Liver (tissue), 3 donors: ENCODE results near the gene IRS1.

ENCODE experiments used
- EGR1 ChIP-seq, 2 donors: IDR thresholded peaks; 2 replicates each; pipeline ENCODE4 v1.6.1; 2016 to 2018; ENCODE audit warnings: antibody characterized with exemption in 2 of 2, low read depth in 2 of 2
- GABPA ChIP-seq, 2 donors: IDR thresholded peaks in 1 of 2; conservative IDR thresholded peaks in 1 of 2; 2 replicates each; pipeline ENCODE4 v1.6.1; 2016; ENCODE audit warnings: antibody characterized with exemption in 2 of 2, mild to moderate bottlenecking in 1 of 2, moderate library complexity in 1 of 2
- HNF4G ChIP-seq: IDR thresholded peaks from 2 replicates; pipeline ENCODE4 v1.6.1; 2016; ENCODE audit warnings: antibody characterized with exemption
- JUND ChIP-seq, 2 donors: IDR thresholded peaks; 2 replicates each; pipeline ENCODE4 v1.6.1; 2016; ENCODE audit warnings: antibody characterized with exemption in 2 of 2
- NR2F2 ChIP-seq: IDR thresholded peaks from 2 replicates; pipeline ENCODE4 v1.6.1; 2016; ENCODE audit warnings: antibody characterized with exemption
- RAD21 ChIP-seq, 2 donors: IDR thresholded peaks; 2 replicates each; pipeline ENCODE4 v1.6.1; 2016; ENCODE audit warnings: antibody characterized with exemption in 2 of 2, mild to moderate bottlenecking in 2 of 2
- RXRA ChIP-seq, 2 donors: IDR thresholded peaks; 2 replicates each; pipeline ENCODE4 v1.6.1; 2017 to 2018; ENCODE audit warnings: antibody characterized with exemption in 2 of 2, mild to moderate bottlenecking in 1 of 2
- TAF1 ChIP-seq: conservative IDR thresholded peaks from 2 replicates; pipeline ENCODE4 v1.6.1; 2016; ENCODE audit warnings: antibody characterized with exemption, mild to moderate bottlenecking
- YY1 ChIP-seq: IDR thresholded peaks from 2 replicates; pipeline ENCODE4 v1.6.1; 2016; ENCODE audit warnings: antibody characterized with exemption, mild to moderate bottlenecking
- TF ChIP-seq, protein P1 (sequence below): fragments of 150-350 bp; IDR thresholded peaks from 2 replicates; pipeline ENCODE4 v1.5.1; 2017; ENCODE audit warnings: improper control_type of control experiment, low read depth, low read length; ENCODE audit not compliant: missing input control
- TF ChIP-seq, protein P2 (sequence below): IDR thresholded peaks from 2 replicates; pipeline ENCODE4 v1.6.1; 2016; ENCODE audit warnings: antibody characterized with exemption, mild to moderate bottlenecking
- TF ChIP-seq, protein P3 (sequence below): IDR thresholded peaks from 2 replicates; pipeline ENCODE4 v1.6.1; 2016; ENCODE audit warnings: antibody characterized with exemption
- TF ChIP-seq, protein P4 (sequence below): IDR thresholded peaks from 2 replicates; pipeline ENCODE4 v1.6.1; 2016; ENCODE audit warnings: antibody characterized with exemption
- donor health status: healthy.
- donor health status: healthy.

DNA sequence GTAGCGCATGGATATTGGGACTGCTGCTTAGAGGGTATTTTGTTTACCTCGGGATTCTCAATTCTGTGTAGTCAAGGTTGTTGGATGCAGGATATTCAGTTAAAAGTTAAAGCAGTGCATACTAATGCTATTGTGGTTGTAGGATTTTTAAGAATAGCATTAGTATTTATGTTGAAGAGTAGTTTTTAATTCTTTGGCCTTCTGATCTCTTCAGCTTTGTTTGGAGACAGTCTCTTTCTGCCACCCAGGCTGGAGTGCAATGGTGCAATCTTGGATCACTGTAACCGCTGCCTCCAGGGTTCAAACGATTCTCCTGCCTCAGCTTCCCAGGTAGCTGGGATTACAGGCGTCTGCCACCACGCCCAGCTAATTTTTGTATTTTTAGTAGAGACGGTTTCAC is 37.7 kb upstream of the IRS1 start:
- TF ChIP-seq, protein P1, sequence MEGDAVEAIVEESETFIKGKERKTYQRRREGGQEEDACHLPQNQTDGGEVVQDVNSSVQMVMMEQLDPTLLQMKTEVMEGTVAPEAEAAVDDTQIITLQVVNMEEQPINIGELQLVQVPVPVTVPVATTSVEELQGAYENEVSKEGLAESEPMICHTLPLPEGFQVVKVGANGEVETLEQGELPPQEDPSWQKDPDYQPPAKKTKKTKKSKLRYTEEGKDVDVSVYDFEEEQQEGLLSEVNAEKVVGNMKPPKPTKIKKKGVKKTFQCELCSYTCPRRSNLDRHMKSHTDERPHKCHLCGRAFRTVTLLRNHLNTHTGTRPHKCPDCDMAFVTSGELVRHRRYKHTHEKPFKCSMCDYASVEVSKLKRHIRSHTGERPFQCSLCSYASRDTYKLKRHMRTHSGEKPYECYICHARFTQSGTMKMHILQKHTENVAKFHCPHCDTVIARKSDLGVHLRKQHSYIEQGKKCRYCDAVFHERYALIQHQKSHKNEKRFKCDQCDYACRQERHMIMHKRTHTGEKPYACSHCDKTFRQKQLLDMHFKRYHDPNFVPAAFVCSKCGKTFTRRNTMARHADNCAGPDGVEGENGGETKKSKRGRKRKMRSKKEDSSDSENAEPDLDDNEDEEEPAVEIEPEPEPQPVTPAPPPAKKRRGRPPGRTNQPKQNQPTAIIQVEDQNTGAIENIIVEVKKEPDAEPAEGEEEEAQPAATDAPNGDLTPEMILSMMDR: no peak
- TF ChIP-seq, protein P2, sequence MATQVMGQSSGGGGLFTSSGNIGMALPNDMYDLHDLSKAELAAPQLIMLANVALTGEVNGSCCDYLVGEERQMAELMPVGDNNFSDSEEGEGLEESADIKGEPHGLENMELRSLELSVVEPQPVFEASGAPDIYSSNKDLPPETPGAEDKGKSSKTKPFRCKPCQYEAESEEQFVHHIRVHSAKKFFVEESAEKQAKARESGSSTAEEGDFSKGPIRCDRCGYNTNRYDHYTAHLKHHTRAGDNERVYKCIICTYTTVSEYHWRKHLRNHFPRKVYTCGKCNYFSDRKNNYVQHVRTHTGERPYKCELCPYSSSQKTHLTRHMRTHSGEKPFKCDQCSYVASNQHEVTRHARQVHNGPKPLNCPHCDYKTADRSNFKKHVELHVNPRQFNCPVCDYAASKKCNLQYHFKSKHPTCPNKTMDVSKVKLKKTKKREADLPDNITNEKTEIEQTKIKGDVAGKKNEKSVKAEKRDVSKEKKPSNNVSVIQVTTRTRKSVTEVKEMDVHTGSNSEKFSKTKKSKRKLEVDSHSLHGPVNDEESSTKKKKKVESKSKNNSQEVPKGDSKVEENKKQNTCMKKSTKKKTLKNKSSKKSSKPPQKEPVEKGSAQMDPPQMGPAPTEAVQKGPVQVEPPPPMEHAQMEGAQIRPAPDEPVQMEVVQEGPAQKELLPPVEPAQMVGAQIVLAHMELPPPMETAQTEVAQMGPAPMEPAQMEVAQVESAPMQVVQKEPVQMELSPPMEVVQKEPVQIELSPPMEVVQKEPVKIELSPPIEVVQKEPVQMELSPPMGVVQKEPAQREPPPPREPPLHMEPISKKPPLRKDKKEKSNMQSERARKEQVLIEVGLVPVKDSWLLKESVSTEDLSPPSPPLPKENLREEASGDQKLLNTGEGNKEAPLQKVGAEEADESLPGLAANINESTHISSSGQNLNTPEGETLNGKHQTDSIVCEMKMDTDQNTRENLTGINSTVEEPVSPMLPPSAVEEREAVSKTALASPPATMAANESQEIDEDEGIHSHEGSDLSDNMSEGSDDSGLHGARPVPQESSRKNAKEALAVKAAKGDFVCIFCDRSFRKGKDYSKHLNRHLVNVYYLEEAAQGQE: no peak
- TF ChIP-seq TAF1 (no peak), GABPA (IDR thresholded peaks at IDR 0.05 in 1 of 2, conservative IDR thresholded peaks at IDR 0.05 in 1 of 2) (no peak), JUND (IDR thresholded peaks at IDR 0.05) (no peak), YY1 (no peak), NR2F2 (no peak), EGR1 (IDR thresholded peaks at IDR 0.05; ENCODE audit: low read depth in 2 of 2) (no peak), RAD21 (IDR thresholded peaks at IDR 0.05) (no peak), HNF4G (no peak), RXRA (IDR thresholded peaks at IDR 0.05) (no peak)
- TF ChIP-seq, protein P3, sequence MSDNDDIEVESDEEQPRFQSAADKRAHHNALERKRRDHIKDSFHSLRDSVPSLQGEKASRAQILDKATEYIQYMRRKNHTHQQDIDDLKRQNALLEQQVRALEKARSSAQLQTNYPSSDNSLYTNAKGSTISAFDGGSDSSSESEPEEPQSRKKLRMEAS: no peak
- TF ChIP-seq, protein P4, sequence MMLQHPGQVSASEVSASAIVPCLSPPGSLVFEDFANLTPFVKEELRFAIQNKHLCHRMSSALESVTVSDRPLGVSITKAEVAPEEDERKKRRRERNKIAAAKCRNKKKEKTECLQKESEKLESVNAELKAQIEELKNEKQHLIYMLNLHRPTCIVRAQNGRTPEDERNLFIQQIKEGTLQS: no peak
